ENCODE results near the gene SOBP.

The SOBP gene

DNA sequence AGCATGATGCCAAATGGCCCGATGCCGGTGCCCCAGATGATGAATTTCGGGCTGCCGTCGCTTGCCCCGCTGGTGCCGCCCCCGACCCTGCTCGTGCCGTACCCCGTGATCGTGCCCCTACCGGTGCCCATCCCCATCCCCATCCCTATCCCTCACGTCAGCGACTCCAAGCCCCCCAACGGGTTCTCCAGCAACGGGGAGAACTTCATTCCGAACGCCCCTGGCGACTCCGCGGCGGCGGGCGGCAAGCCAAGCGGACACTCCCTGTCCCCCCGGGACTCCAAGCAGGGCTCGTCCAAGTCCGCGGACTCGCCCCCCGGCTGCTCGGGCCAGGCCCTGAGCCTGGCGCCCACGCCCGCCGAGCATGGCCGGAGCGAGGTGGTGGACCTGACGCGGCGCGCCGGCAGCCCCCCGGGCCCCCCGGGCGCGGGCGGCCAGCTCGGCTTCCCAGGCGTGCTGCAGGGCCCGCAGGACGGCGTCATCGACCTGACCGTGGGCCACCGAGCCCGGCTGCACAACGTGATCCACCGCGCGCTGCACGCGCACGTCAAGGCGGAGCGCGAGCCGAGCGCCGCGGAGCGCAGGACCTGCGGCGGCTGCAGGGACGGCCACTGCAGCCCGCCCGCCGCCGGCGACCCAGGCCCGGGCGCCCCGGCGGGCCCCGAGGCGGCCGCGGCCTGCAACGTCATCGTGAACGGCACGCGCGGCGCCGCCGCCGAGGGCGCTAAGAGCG, 144.6 kb downstream of the SOBP start:
- Histone ChIP-seq H3K27me3 (ENCODE audit: insufficient read depth, insufficient read length) (no peaks in the 10 kb centered on the region), H3K9ac (ENCODE audit: insufficient read length, low read depth) (no peak overlapping the region), H3K4me3 (ENCODE audit: insufficient read length, low read depth) (no peak overlapping the region), H3K36me3 (ENCODE audit: insufficient read depth, insufficient read length, low read length) (no peaks in the 10 kb centered on the region), H3K4me1 (ENCODE audit: insufficient read depth, insufficient read length) (no peaks in the 10 kb centered on the region), H3K9me3 (ENCODE audit: insufficient read depth, low read length) (no peaks in the 10 kb centered on the region)
- DNase-seq (ENCODE audit: low read depth, low spot score): no peak
- TF ChIP-seq SUZ12 (IDR thresholded peaks at IDR 0.05; ENCODE audit: extremely low read depth, insufficient read depth, insufficient read length) (no peak), YY1 (IDR thresholded peaks at IDR 0.05; ENCODE audit: insufficient read depth, insufficient read length) (no peak), ZNF274 (IDR thresholded peaks at IDR 0.05; ENCODE audit: low read depth, low read length) (no peak)

GRCh38 chr6:107635057-107635515, 145.2 kb downstream of the SOBP start:
- no peak overlapping the region for H3K9ac ChIP-seq (ENCODE audit: insufficient read length, low read depth)
- H3K36me3 ChIP-seq (ENCODE audit: insufficient read depth, insufficient read length, low read length): no peaks in the 10 kb centered on the region
- no peaks in the 10 kb centered on the region for H3K27me3 ChIP-seq (ENCODE audit: insufficient read depth, insufficient read length)
- H3K4me3 ChIP-seq (ENCODE audit: insufficient read length, low read depth): no peak overlapping the region
- H3K9me3 ChIP-seq (ENCODE audit: insufficient read depth, low read length): no peaks in the 10 kb centered on the region
- H3K4me1 ChIP-seq (ENCODE audit: insufficient read depth, insufficient read length): no peaks in the 10 kb centered on the region
- no peak for DNase-seq (ENCODE audit: low read depth, low spot score)
- TF ChIP-seq ZNF274 (IDR thresholded peaks at IDR 0.05; ENCODE audit: low read depth, low read length): no peak
- TF ChIP-seq SUZ12 (IDR thresholded peaks at IDR 0.05; ENCODE audit: extremely low read depth, insufficient read depth, insufficient read length): no peak
- TF ChIP-seq YY1 (IDR thresholded peaks at IDR 0.05; ENCODE audit: insufficient read depth, insufficient read length): no peak

DNA sequence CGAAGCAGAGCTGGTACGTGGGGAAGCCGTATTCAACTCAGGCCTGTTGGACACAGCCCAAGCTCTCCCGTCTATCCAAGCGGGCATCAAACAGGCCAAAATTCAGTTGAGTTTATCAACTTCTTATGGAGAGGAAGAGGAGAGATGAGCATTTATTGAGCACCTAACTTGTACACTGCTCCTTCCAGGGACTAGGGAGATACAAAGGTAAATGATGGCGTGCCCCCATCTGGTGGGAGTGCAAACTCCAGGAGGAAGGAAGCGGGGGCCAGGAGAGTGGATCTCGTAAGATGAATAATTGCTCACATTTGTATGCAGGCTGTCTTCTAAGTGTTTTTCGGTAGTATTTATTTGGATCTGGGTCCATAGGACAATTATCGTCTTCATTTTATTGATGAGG, 146.6 kb downstream of the SOBP start:
- H3K27me3 ChIP-seq (ENCODE audit: insufficient read depth, insufficient read length): no peaks in the 10 kb centered on the region
- no peak overlapping the region for H3K9ac ChIP-seq (ENCODE audit: insufficient read length, low read depth)
- H3K9me3 ChIP-seq (ENCODE audit: insufficient read depth, low read length): no peaks in the 10 kb centered on the region
- no peak overlapping the region for H3K4me3 ChIP-seq (ENCODE audit: insufficient read length, low read depth)
- no peaks in the 10 kb centered on the region for H3K4me1 ChIP-seq (ENCODE audit: insufficient read depth, insufficient read length)
- DNase-seq (ENCODE audit: low read depth, low spot score): no peak
- H3K36me3 ChIP-seq (ENCODE audit: insufficient read depth, insufficient read length, low read length): no peaks in the 10 kb centered on the region
- TF ChIP-seq SUZ12 (IDR thresholded peaks at IDR 0.05; ENCODE audit: extremely low read depth, insufficient read depth, insufficient read length): no peak
- TF ChIP-seq ZNF274 (IDR thresholded peaks at IDR 0.05; ENCODE audit: low read depth, low read length): no peak
- TF ChIP-seq YY1 (IDR thresholded peaks at IDR 0.05; ENCODE audit: insufficient read depth, insufficient read length): no peak

GRCh38 chr6:107637316-107638315, 147.7 kb downstream of the SOBP start:
- Histone ChIP-seq H3K4me3 (ENCODE audit: insufficient read length, low read depth) (no peak overlapping the region), H3K9me3 (ENCODE audit: insufficient read depth, low read length) (no peaks in the 10 kb centered on the region), H3K9ac (ENCODE audit: insufficient read length, low read depth) (no peak overlapping the region), H3K36me3 (ENCODE audit: insufficient read depth, insufficient read length, low read length) (no peaks in the 10 kb centered on the region), H3K27me3 (ENCODE audit: insufficient read depth, insufficient read length) (no peaks in the 10 kb centered on the region), H3K4me1 (ENCODE audit: insufficient read depth, insufficient read length) (no peaks in the 10 kb centered on the region)
- no peak for DNase-seq (ENCODE audit: low read depth, low spot score)
- TF ChIP-seq ZNF274 (IDR thresholded peaks at IDR 0.05; ENCODE audit: low read depth, low read length) (no peak), YY1 (IDR thresholded peaks at IDR 0.05; ENCODE audit: insufficient read depth, insufficient read length) (no peak), SUZ12 (IDR thresholded peaks at IDR 0.05; ENCODE audit: extremely low read depth, insufficient read depth, insufficient read length) (no peak)

DNA sequence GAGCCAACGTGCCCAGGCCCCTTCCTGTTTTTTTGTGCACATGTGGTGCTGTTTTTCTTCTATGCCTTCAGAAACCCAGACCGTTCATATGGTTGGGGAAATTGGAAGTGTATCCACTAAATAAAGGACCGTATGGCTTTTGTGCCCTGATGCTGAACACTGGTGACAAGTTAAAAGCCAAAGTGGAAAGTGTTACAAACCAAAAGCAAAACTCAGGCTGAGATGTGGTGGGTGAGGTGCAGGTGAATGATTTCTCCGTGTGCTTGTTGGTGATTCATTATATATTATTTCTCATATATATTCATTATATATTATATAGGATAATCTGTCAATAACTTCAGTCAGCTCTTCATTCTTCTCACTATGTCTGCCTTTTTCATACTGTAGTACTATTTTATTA, 148.6 kb downstream of the SOBP start:
- H3K36me3 ChIP-seq (ENCODE audit: insufficient read depth, insufficient read length, low read length): no peaks in the 10 kb centered on the region
- no peak for DNase-seq (ENCODE audit: low read depth, low spot score)
- H3K9ac ChIP-seq (ENCODE audit: insufficient read length, low read depth): no peak overlapping the region
- TF ChIP-seq YY1 (IDR thresholded peaks at IDR 0.05; ENCODE audit: insufficient read depth, insufficient read length): no peak
- TF ChIP-seq ZNF274 (IDR thresholded peaks at IDR 0.05; ENCODE audit: low read depth, low read length): no peak
- TF ChIP-seq SUZ12 (IDR thresholded peaks at IDR 0.05; ENCODE audit: extremely low read depth, insufficient read depth, insufficient read length): no peak
- H3K27me3 ChIP-seq (ENCODE audit: insufficient read depth, insufficient read length): no peaks in the 10 kb centered on the region
- no peaks in the 10 kb centered on the region for H3K4me1 ChIP-seq (ENCODE audit: insufficient read depth, insufficient read length)
- H3K9me3 ChIP-seq (ENCODE audit: insufficient read depth, low read length): no peaks in the 10 kb centered on the region
- H3K4me3 ChIP-seq (ENCODE audit: insufficient read length, low read depth): no peak overlapping the region

DNA sequence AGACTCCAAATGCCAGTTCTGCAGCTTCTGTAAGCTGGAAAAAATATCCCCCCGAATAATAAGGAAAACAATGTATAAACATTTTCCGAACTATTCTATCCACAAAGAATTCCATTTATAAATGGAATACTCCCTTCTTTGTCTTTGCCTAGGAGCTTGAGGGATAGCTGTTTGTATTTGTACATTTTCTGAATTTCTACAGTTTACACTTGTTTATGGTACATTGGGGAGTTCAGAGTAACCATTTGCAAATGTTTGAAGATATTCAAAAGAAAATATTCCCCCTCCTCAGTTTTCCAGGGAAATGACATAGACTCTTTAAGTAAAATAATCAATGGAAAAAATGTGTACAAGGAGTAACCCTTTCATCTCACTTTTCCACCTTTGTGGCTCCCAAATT, 149.6 kb downstream of the SOBP start:
- TF ChIP-seq SUZ12 (IDR thresholded peaks at IDR 0.05; ENCODE audit: extremely low read depth, insufficient read depth, insufficient read length) (no peak), YY1 (IDR thresholded peaks at IDR 0.05; ENCODE audit: insufficient read depth, insufficient read length) (no peak), ZNF274 (IDR thresholded peaks at IDR 0.05; ENCODE audit: low read depth, low read length) (no peak)
- DNase-seq (ENCODE audit: low read depth, low spot score): no peak
- no peak overlapping the region for H3K4me3 ChIP-seq (ENCODE audit: insufficient read length, low read depth)

DNA sequence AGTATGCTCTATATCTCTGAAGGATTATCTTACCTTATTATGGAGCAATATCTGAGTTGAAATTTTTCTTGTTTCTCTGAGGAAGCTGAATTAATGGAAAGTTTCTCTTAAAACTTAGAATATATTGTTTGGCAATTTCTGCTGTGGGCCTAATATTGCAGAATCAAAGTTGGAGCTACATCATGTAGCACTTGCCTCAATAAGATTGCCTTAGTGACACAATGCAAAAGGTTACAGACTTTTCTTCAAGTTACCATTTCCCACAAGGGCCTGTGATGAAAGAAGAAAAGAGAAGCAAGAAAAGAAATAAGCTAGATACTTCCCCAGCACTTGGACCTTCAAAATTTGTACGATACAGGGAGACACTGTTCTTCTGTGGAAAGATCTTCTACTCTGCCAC, 151.2 kb downstream of the SOBP start:
- Histone ChIP-seq H3K27me3 (ENCODE audit: insufficient read depth, insufficient read length) (no peaks in the 10 kb centered on the region), H3K4me1 (ENCODE audit: insufficient read depth, insufficient read length) (no peaks in the 10 kb centered on the region), H3K9me3 (ENCODE audit: insufficient read depth, low read length) (no peaks in the 10 kb centered on the region), H3K36me3 (ENCODE audit: insufficient read depth, insufficient read length, low read length) (no peaks in the 10 kb centered on the region), H3K4me3 (ENCODE audit: insufficient read length, low read depth) (no peak overlapping the region), H3K9ac (ENCODE audit: insufficient read length, low read depth) (no peak overlapping the region)
- TF ChIP-seq SUZ12 (IDR thresholded peaks at IDR 0.05; ENCODE audit: extremely low read depth, insufficient read depth, insufficient read length) (no peak), YY1 (IDR thresholded peaks at IDR 0.05; ENCODE audit: insufficient read depth, insufficient read length) (no peak), ZNF274 (IDR thresholded peaks at IDR 0.05; ENCODE audit: low read depth, low read length) (no peak)
- DNase-seq (ENCODE audit: low read depth, low spot score): no peak

More for the DNA sequence above, 149.6 kb downstream of the SOBP start:
- Histone ChIP-seq H3K36me3 (ENCODE audit: insufficient read depth, insufficient read length, low read length) (no peaks in the 10 kb centered on the region), H3K4me1 (ENCODE audit: insufficient read depth, insufficient read length) (no peaks in the 10 kb centered on the region), H3K9ac (ENCODE audit: insufficient read length, low read depth) (no peak overlapping the region), H3K9me3 (ENCODE audit: insufficient read depth, low read length) (no peaks in the 10 kb centered on the region), H3K27me3 (ENCODE audit: insufficient read depth, insufficient read length) (no peaks in the 10 kb centered on the region)
